Neural crest cell (in vitro differentiated cells): Measurements from ENCODE around the gene BRD1. TPM values are rescaled to one million over a fixed set of nuclear protein-coding genes. Genes with fewer than 3 reads are reported as not detected.

Experiments
- DNase-seq: peaks from one replicate; pipeline ENCODE4 v3.0.0; 2021; ENCODE audit warnings: low read depth, mixed read lengths, low spot score
- H3K27ac Mint-ChIP-seq: one replicate; pipeline ENCODE4 v1.8.0; 2021; ENCODE audit warnings: mild to moderate bottlenecking, mixed read lengths; ENCODE audit not compliant: unreplicated experiment
- H3K27me3 Mint-ChIP-seq: 2 replicates; pipeline ENCODE4 v1.8.0; 2021; ENCODE audit warnings: low read depth, mild to moderate bottlenecking, mixed read lengths
- H3K36me3 Mint-ChIP-seq: 2 replicates; pipeline ENCODE4 v1.8.0; 2021; ENCODE audit warnings: low read depth, mild to moderate bottlenecking, mixed read lengths
- H3K4me1 Mint-ChIP-seq: 2 replicates; pipeline ENCODE4 v1.8.0; 2021; ENCODE audit warnings: mixed read lengths
- H3K4me3 Mint-ChIP-seq: one replicate; pipeline ENCODE4 v1.8.0; 2021; ENCODE audit warnings: mild to moderate bottlenecking, mixed read lengths
- H3K9me3 Mint-ChIP-seq: 2 replicates; pipeline ENCODE4 v1.8.0; 2021; ENCODE audit warnings: mixed read lengths
- total RNA-seq: library from RNA; stranded (reverse); gene quantifications from 2 replicates; pipeline ENCODE4 v1.2.1, GENCODE V29; 2021
- TF ChIP-seq, protein P1 (sequence below): fragments of 200-600 bp; sonication (generic); conservative IDR thresholded peaks from 2 replicates; pipeline ENCODE4 v1.5.0; 2021; ENCODE audit warnings: antibody characterized with exemption, mild to moderate bottlenecking

BRD1 gene
- total RNA-seq, 1 donor from 2014 or later = 59.1 TPM

DNA sequence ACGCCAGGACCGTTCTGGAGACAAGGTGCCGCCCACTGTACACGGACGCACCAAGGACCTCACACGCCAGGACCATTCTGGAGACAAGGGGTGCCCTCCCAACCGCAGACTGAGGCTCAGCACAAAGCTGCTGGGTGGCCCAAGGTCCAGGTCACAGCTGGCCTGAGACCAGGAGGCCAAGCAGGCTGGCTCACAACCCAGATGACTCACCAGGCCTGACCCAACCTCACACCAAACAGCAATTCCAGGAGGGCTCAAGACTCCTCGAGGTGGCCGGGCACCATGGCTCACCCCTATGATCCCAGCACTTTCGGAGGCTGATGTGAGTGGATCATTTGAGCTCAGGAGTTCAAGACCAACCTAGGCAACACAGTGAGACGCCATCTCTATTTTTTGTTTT lies 14.8 kb downstream of the BRD1 start:
- no peaks in the 10 kb centered on the region for H3K27me3 Mint-ChIP-seq
- TF ChIP-seq, protein P1, sequence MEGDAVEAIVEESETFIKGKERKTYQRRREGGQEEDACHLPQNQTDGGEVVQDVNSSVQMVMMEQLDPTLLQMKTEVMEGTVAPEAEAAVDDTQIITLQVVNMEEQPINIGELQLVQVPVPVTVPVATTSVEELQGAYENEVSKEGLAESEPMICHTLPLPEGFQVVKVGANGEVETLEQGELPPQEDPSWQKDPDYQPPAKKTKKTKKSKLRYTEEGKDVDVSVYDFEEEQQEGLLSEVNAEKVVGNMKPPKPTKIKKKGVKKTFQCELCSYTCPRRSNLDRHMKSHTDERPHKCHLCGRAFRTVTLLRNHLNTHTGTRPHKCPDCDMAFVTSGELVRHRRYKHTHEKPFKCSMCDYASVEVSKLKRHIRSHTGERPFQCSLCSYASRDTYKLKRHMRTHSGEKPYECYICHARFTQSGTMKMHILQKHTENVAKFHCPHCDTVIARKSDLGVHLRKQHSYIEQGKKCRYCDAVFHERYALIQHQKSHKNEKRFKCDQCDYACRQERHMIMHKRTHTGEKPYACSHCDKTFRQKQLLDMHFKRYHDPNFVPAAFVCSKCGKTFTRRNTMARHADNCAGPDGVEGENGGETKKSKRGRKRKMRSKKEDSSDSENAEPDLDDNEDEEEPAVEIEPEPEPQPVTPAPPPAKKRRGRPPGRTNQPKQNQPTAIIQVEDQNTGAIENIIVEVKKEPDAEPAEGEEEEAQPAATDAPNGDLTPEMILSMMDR = no peak
- H3K27ac Mint-ChIP-seq = peak overlapping the region; percentile 57
- H3K9me3 Mint-ChIP-seq = no peaks in the 10 kb centered on the region
- H3K36me3 Mint-ChIP-seq = peaks cover 23% of the 10 kb centered on the region
- H3K4me1 Mint-ChIP-seq = peaks cover 16% of the 10 kb centered on the region
- no peak overlapping the region for H3K4me3 Mint-ChIP-seq
- DNase-seq = no peak

DNA sequence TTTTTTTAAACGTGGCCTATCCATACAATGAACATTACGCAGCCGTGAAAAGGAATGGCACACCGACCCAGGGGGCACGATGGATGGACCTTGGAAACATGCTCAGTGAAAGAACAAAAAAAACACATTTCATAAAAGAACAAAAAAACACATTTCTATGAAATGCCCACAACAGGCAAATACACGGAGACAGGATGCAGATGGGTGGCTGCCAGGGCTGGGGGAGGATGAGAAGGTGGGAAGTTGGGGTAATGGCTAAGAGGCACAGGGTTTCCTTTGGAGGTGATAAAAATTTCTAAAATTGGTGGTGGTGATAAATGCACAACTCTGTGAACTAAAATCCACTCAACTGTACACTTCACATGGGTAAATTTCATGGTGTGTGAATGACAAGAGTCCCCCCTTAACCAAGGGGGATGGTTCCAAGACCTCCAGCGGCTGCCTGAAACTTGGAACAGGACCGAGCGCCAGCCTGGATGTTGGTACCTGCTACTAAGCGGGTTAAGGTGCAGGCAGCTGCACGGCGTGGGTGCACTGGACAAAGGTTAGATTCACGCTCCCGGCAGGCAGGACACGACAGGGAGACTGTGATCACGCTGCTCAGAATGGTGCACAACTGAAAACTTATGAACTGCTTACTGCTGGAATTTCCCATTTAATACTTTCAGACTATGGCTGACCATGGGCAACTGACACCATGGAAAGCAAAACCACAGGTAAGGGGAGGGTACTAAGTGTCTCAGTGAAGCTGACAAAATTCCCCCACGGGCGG lies 16.5 kb downstream of the BRD1 start:
- Mint-ChIP-seq H3K36me3 (peaks cover 31% of the 10 kb centered on the region), H3K9me3 (peaks cover 2% of the 10 kb centered on the region), H3K27me3 (no peaks in the 10 kb centered on the region), H3K27ac (peak overlapping the region; percentile 79), H3K4me1 (peaks cover 16% of the 10 kb centered on the region), H3K4me3 (no peak overlapping the region)
- TF ChIP-seq, protein P1 = no peak
- DNase-seq = no peak

DNA sequence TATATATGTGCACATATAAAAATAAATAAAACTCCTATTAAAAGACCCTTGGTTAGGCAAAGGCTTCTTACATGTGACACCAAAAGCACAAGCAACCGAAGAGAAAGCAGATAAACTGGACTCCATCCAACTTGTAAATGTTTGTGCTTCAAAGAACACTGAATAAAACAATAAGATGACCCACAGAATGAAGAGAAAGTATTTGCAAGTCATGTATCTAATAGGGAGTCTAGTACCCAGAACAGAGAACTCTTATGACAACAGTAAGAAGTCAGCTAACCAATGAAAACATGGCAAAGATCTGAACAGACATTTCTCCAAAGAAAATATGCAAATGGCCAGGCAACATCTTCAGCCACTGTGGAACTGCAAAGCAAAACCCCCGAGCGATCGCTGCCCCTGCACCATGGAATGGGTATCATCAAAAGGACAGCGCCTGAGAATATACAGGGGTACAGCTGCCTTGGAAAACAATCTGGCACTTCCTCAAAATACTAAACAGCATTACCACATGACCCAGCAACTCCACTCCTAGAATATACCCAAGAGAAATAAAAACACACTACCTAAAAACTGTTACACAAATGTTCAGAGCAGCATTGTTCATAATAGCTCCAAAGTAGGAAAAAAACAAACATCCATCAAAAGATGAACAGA lies 17.2 kb downstream of the BRD1 start:
- Mint-ChIP-seq H3K27ac (no peak overlapping the region), H3K9me3 (peaks cover 2% of the 10 kb centered on the region), H3K4me1 (peaks cover 16% of the 10 kb centered on the region), H3K4me3 (no peak overlapping the region), H3K36me3 (peaks cover 33% of the 10 kb centered on the region), H3K27me3 (no peaks in the 10 kb centered on the region)
- TF ChIP-seq, protein P1 = no peak
- DNase-seq = no peak

DNA sequence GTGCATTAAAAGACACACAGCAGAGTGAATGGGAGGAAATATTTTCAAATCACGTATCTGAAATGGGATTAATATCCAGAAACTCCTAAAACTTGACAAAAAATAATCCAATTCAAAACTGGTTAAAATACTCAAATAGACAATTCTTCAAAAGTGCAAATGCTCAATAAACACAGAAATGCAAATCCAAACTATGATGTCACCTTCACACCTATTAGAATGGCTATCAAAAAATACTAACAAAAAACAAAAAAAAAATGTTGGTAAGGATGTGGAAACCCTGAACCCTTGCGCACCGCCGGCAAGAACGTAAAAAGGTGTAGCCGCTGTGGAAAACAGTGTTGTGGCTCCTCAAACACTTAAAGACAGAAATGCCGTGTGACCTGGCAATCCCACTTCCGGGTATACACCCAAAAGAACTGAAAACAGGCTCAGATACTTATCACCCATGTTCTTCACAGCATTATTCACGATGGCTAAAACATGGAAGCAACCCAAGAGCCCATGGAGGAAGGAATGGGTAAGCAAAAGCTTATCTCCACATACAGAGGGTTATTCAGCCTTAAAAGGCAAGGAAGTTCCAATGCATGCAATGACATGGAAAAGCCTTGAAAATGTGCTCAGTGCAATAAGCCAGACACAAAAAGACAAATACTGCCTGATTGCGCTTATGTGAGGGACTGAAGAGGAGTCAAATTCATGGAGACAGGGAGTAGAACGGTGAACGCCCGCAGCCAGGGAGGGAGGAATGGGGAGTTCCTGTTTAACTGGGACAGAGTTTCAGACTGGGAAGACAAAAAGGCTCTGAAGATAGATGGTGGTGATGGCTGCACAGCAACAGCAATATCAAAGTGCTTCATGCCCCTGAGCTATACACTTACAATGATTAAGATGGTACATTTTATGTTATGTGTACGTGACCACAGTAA lies 19.6 kb downstream of the BRD1 start:
- Mint-ChIP-seq H3K9me3 (peaks cover 2% of the 10 kb centered on the region), H3K36me3 (peaks cover 30% of the 10 kb centered on the region), H3K27me3 (no peaks in the 10 kb centered on the region), H3K27ac (no peak overlapping the region), H3K4me3 (no peak overlapping the region), H3K4me1 (peaks cover 13% of the 10 kb centered on the region)
- TF ChIP-seq, protein P1 = no peak
- DNase-seq = no peak

DNA sequence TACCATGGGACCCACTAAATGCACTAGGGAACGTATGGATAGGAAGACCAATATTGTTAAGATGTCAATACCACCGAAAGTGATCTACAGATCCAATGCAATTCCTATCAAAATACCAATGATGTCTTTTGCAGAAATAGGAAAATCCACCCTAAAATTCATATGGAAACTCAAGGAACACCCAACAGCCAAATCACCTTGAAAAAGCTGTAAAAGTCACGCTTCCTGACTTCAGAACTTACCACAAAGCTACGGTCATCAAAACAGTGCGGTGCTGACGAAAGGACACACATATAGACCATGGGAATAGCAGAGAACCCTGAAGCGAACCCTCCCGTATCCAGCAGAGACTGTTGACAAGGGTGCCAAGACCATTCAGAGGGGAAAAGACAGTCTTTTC lies 20.5 kb downstream of the BRD1 start:
- Mint-ChIP-seq H3K27me3 (no peaks in the 10 kb centered on the region), H3K9me3 (peaks cover 2% of the 10 kb centered on the region), H3K27ac (no peak overlapping the region), H3K4me3 (no peak overlapping the region), H3K4me1 (peaks cover 13% of the 10 kb centered on the region), H3K36me3 (peaks cover 30% of the 10 kb centered on the region)
- DNase-seq = no peak
- TF ChIP-seq, protein P1 = no peak
